ENCODE data around the gene PHKA2.

Gene PHKA2

DNA sequence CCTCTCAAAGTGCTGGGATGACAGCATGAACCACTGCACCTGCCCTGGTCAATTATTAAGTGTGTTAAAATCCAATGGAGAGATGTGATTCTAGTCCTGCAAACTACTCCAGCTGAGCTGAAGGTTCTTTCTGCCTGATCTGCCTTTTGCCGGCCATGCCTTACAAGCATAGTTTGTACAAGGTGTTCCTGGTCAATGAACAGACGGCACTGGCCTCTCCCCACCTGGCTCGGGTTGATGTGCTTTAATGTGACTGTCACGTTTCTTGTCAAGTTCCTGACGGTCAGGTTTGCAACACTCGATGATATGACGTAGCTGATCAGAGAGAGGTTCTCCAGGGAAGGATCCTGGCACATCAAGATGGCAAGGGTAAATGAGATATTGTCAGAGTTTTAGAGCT, 23.1 kb upstream of the PHKA2 start:
- Histone ChIP-seq H3K36me3 (replicated peaks; ENCODE audit: low read depth, low read length) (no peaks in the 10 kb centered on the region), H3K9ac (ENCODE audit: low read length) (no peak overlapping the region), H3K4me2 (ENCODE audit: low read length) (no peak overlapping the region), H3K79me2 (ENCODE audit: low read length) (no peaks in the 10 kb centered on the region), H2AFZ (ENCODE audit: low read depth, low read length) (no peak overlapping the region), H3K4me3 (ENCODE audit: low read length) (no peak overlapping the region), H3K27ac (ENCODE audit: low read length) (no peak overlapping the region), H3K4me1 (ENCODE audit: low read length) (no peaks in the 10 kb centered on the region), H4K20me1 (ENCODE audit: insufficient read depth, low read length) (no peaks in the 10 kb centered on the region), H3K9me3 (ENCODE audit: insufficient read depth, low read length) (no peaks in the 10 kb centered on the region), H3K27me3 (ENCODE audit: low read depth, low read length) (no peaks in the 10 kb centered on the region)
- TF ChIP-seq EZH2phosphoT487 (IDR thresholded peaks at IDR 0.05; ENCODE audit: low read depth) = no peak
- TF ChIP-seq, protein P1, sequence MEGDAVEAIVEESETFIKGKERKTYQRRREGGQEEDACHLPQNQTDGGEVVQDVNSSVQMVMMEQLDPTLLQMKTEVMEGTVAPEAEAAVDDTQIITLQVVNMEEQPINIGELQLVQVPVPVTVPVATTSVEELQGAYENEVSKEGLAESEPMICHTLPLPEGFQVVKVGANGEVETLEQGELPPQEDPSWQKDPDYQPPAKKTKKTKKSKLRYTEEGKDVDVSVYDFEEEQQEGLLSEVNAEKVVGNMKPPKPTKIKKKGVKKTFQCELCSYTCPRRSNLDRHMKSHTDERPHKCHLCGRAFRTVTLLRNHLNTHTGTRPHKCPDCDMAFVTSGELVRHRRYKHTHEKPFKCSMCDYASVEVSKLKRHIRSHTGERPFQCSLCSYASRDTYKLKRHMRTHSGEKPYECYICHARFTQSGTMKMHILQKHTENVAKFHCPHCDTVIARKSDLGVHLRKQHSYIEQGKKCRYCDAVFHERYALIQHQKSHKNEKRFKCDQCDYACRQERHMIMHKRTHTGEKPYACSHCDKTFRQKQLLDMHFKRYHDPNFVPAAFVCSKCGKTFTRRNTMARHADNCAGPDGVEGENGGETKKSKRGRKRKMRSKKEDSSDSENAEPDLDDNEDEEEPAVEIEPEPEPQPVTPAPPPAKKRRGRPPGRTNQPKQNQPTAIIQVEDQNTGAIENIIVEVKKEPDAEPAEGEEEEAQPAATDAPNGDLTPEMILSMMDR (IDR thresholded peaks at IDR 0.05; ENCODE audit: low read depth, low read length) = no peak

- Histone ChIP-seq H3K4me3 (ENCODE audit: low read length) (no peak overlapping the region), H3K9me3 (ENCODE audit: insufficient read depth, low read length) (no peaks in the 10 kb centered on the region), H3K4me2 (ENCODE audit: low read length) (no peak overlapping the region)
These were observed 22.0 kb upstream of the PHKA2 start for GRCh38 chrX:19005909-19006308.

DNA sequence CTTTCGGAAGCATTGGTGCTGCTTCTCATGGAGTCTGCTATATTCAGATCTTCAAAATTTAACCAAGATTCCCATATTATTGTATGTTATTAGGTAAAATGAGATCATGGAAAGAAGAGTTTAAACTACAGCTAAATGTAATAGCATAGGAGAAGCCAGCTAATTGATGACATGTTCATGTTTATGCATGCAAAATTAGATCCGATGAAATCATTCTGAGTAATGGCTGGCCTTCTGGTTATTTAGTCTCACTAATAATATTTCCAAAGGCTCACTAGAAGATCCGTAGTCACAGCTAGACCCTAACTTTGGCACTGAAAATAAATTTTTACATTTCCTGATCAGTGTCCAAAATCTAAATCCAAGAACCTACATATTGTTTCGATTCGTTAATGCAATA, 19.8 kb upstream of the PHKA2 start:
- Histone ChIP-seq H3K36me3 (replicated peaks; ENCODE audit: low read depth, low read length) (no peaks in the 10 kb centered on the region), H3K4me3 (ENCODE audit: low read length) (no peak overlapping the region), H3K9ac (ENCODE audit: low read length) (no peak overlapping the region), H2AFZ (ENCODE audit: low read depth, low read length) (no peak overlapping the region), H3K9me3 (ENCODE audit: insufficient read depth, low read length) (no peaks in the 10 kb centered on the region), H3K4me1 (ENCODE audit: low read length) (no peaks in the 10 kb centered on the region), H3K27ac (ENCODE audit: low read length) (no peak overlapping the region), H3K27me3 (ENCODE audit: low read depth, low read length) (no peaks in the 10 kb centered on the region), H4K20me1 (ENCODE audit: insufficient read depth, low read length) (no peaks in the 10 kb centered on the region), H3K4me2 (ENCODE audit: low read length) (no peak overlapping the region), H3K79me2 (ENCODE audit: low read length) (no peaks in the 10 kb centered on the region)
- no peak for TF ChIP-seq EZH2phosphoT487 (IDR thresholded peaks at IDR 0.05; ENCODE audit: low read depth)
- TF ChIP-seq, protein P1 (IDR thresholded peaks at IDR 0.05; ENCODE audit: low read depth, low read length) = no peak

More at GRCh38 chrX:19005909-19006308, 22.0 kb upstream of the PHKA2 start:
- no peak overlapping the region for H3K27ac ChIP-seq (ENCODE audit: low read length)
- H3K9ac ChIP-seq (ENCODE audit: low read length) = no peak overlapping the region
- H2AFZ ChIP-seq (ENCODE audit: low read depth, low read length) = no peak overlapping the region
- no peaks in the 10 kb centered on the region for H3K79me2 ChIP-seq (ENCODE audit: low read length)
- TF ChIP-seq EZH2phosphoT487 (IDR thresholded peaks at IDR 0.05; ENCODE audit: low read depth) = no peak
- TF ChIP-seq, protein P1 (IDR thresholded peaks at IDR 0.05; ENCODE audit: low read depth, low read length) = peak; percentile 11; the same call in 1 of the 2 replicates
- H3K27me3 ChIP-seq (ENCODE audit: low read depth, low read length) = no peaks in the 10 kb centered on the region
- no peaks in the 10 kb centered on the region for H3K36me3 ChIP-seq (replicated peaks; ENCODE audit: low read depth, low read length)
- no peaks in the 10 kb centered on the region for H4K20me1 ChIP-seq (ENCODE audit: insufficient read depth, low read length)
- H3K4me1 ChIP-seq (ENCODE audit: low read length) = no peaks in the 10 kb centered on the region

- no peaks in the 10 kb centered on the region for H3K36me3 ChIP-seq (replicated peaks; ENCODE audit: low read depth, low read length)
- H3K4me2 ChIP-seq (ENCODE audit: low read length) = no peak overlapping the region
- H3K9me3 ChIP-seq (ENCODE audit: insufficient read depth, low read length) = no peaks in the 10 kb centered on the region
- TF ChIP-seq EZH2phosphoT487 (IDR thresholded peaks at IDR 0.05; ENCODE audit: low read depth) = no peak
- TF ChIP-seq, protein P1 (IDR thresholded peaks at IDR 0.05; ENCODE audit: low read depth, low read length) = no peak
- H2AFZ ChIP-seq (ENCODE audit: low read depth, low read length) = no peak overlapping the region
- H3K79me2 ChIP-seq (ENCODE audit: low read length) = no peaks in the 10 kb centered on the region
- H3K27me3 ChIP-seq (ENCODE audit: low read depth, low read length) = peaks cover 4% of the 10 kb centered on the region; the same call in 1 of the 2 replicates
- H3K9ac ChIP-seq (ENCODE audit: low read length) = no peak overlapping the region
- H3K27ac ChIP-seq (ENCODE audit: low read length) = no peak overlapping the region
- H3K4me3 ChIP-seq (ENCODE audit: low read length) = no peak overlapping the region
- H4K20me1 ChIP-seq (ENCODE audit: insufficient read depth, low read length) = no peaks in the 10 kb centered on the region
- no peaks in the 10 kb centered on the region for H3K4me1 ChIP-seq (ENCODE audit: low read length)
These were observed 14.7 kb upstream of the PHKA2 start for GRCh38 chrX:18998653-18999052.

All from OCI-LY3 (cell line).